Measurements from ENCODE around the gene HAUS7. TPM values are rescaled to one million over a fixed set of nuclear protein-coding genes. Genes with fewer than 3 reads are reported as not detected.
"Not testable (repeated sequence)": the region's sequence is repeated elsewhere in the genome, so short reads cannot be mapped to it uniquely, and the experiment has no call there.

Gene HAUS7
- polyA plus RNA-seq, 1 experiment: 38.4 TPM

- no peak for TF ChIP-seq CTCF (IDR thresholded peaks at IDR 0.05; ENCODE audit: insufficient read depth, low read depth, low read length)
- no peaks in the 10 kb centered on the region for H3K36me3 ChIP-seq (ENCODE audit: control insufficient read depth, insufficient read depth, low read length)
- no peak for DNase-seq (ENCODE audit: low read depth)
- H3K27me3 ChIP-seq (ENCODE audit: control insufficient read depth, insufficient read depth, low read length): no peaks in the 10 kb centered on the region
- ChIA-PET POLR2A (no interaction called here), CTCF (no interaction called here)
- no peak overlapping the region for H3K4me3 ChIP-seq (ENCODE audit: low read depth, low read length)
Measured at GRCh38 chrX:153408221-153408721, 62.1 kb downstream of the HAUS7 start.

- TF ChIP-seq CTCF (IDR thresholded peaks at IDR 0.05; ENCODE audit: insufficient read depth, low read depth, low read length): no peak
- CTCF ChIA-PET: no interaction called here
- H3K4me3 ChIP-seq (ENCODE audit: low read depth, low read length): no peak overlapping the region
- POLR2A ChIA-PET: no interaction called here
- DNase-seq (ENCODE audit: low read depth): no peak
- no peaks in the 10 kb centered on the region for H3K36me3 ChIP-seq (ENCODE audit: control insufficient read depth, insufficient read depth, low read length)
- H3K27me3 ChIP-seq (ENCODE audit: control insufficient read depth, insufficient read depth, low read length): no peaks in the 10 kb centered on the region
Measured at GRCh38 chrX:153407736-153408135, 62.6 kb downstream of the HAUS7 start.

DNA sequence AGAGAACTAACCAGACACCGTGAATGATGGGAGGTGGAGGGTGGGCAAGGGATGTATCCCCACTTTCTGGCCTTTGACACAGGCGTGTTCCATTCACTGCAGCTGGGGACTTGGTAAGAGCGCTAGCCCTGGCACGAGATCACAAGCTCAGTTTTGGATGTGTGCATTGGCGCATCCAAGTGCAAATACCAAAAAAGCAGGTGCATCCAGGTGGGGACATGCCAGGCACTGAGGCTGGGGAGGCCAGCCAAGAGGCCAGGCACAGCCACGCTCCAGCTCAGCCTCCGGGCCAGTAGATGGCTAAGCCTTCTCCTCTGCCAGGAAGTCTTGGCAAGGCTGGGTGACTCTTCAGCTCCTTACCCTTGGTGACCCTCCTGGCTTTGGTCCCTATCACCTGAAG lies 63.5 kb downstream of the HAUS7 start:
- no peak overlapping the region for H3K4me3 ChIP-seq (ENCODE audit: low read depth, low read length)
- no peaks in the 10 kb centered on the region for H3K27me3 ChIP-seq (ENCODE audit: control insufficient read depth, insufficient read depth, low read length)
- no peak for TF ChIP-seq CTCF (IDR thresholded peaks at IDR 0.05; ENCODE audit: insufficient read depth, low read depth, low read length)
- POLR2A ChIA-PET: no interaction called here
- H3K36me3 ChIP-seq (ENCODE audit: control insufficient read depth, insufficient read depth, low read length): no peaks in the 10 kb centered on the region
- CTCF ChIA-PET: no interaction called here
- no peak for DNase-seq (ENCODE audit: low read depth)

DNA sequence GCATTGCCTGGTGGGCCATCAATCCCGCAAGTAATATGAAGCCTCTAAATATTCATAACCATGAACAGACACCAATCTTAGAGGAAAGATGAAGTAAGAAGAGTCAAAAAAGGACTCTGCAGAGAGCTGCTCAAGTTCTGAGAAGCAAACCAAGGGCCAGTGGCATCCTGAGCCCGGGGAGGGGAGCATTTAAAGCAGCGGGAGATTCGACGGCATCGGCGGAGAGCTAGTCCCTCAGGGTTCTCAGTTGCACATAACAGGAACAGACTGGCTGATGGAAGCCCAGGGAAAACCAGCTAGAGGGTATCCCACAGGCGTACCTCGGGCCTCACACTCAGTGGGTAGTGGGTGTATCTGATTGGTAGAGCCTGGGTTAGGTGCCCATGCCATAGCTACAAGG lies 64.4 kb downstream of the HAUS7 start:
- TF ChIP-seq CTCF (IDR thresholded peaks at IDR 0.05; ENCODE audit: insufficient read depth, low read depth, low read length): no peak
- ChIA-PET CTCF (no interaction called here), POLR2A (no interaction called here)
- H3K4me3 ChIP-seq (ENCODE audit: low read depth, low read length): no peak overlapping the region
- no peaks in the 10 kb centered on the region for H3K36me3 ChIP-seq (ENCODE audit: control insufficient read depth, insufficient read depth, low read length)
- no peak for DNase-seq (ENCODE audit: low read depth)
- H3K27me3 ChIP-seq (ENCODE audit: control insufficient read depth, insufficient read depth, low read length): no peaks in the 10 kb centered on the region

DNA sequence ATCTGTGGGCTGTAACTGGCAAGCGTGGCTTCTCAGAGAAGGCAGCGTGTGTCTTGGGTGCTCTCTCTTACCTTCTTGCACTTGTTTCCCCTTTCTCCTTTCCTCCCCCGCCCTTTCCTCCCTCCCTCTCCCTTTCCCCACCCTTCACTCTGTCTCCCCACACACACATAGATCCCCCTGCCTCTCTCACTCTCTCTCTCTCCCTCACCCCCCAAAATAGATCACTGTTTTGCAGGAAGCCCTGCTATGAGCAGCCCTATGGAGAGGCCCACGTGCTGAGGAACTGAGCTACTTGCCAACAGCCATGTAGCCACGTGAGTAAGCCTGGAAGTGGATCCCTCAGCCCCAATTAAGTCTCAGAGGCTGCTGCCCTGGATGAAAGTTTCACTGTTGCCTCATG lies 65.0 kb downstream of the HAUS7 start:
- CTCF ChIA-PET: no interaction called here
- H3K36me3 ChIP-seq (ENCODE audit: control insufficient read depth, insufficient read depth, low read length): no peaks in the 10 kb centered on the region
- H3K4me3 ChIP-seq (ENCODE audit: low read depth, low read length): no peak overlapping the region
- H3K27me3 ChIP-seq (ENCODE audit: control insufficient read depth, insufficient read depth, low read length): no peaks in the 10 kb centered on the region
- no peak for DNase-seq (ENCODE audit: low read depth)
- no peak for TF ChIP-seq CTCF (IDR thresholded peaks at IDR 0.05; ENCODE audit: insufficient read depth, low read depth, low read length)
- POLR2A ChIA-PET: no interaction called here

DNA sequence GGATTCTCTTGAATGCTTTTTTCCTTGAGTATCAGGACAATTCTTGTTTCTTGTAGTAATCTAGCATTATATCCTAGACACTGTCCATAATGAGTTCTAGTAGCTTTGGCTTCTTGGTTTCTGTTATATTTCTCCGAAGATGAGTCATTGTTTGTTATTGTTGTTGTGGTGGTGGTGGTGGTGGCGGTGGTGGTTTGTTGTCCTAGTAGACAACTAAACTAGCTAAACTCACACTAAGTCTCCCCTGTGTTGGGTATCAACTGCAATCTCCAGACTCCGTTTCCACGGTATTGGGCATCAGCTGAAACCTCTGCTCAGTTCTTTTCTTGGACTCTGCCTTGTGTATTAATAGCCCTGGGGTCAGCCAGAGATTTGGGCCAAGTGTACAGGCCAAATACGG lies 66.0 kb downstream of the HAUS7 start:
- H3K27me3 ChIP-seq (ENCODE audit: control insufficient read depth, insufficient read depth, low read length); DNase-seq (ENCODE audit: low read depth); H3K36me3 ChIP-seq (ENCODE audit: control insufficient read depth, insufficient read depth, low read length); H3K4me3 ChIP-seq (ENCODE audit: low read depth, low read length); CTCF ChIA-PET; POLR2A ChIA-PET: not testable (repeated sequence)

Data from BJ (cell line).